GM12891 (cell line): Measurements from ENCODE around the gene THADA.

ENCODE experiments used
- PAX5 ChIP-seq: IDR thresholded peaks from 2 replicates; pipeline ENCODE4 v1.6.1; 2011; ENCODE audit warnings: low read length, moderate library complexity, mild to moderate bottlenecking; ENCODE audit not compliant: insufficient read depth, severe bottlenecking
- POLR2A ChIP-seq: IDR thresholded peaks from 2 replicates; pipeline ENCODE4 v1.6.1; 2011; ENCODE audit warnings: low read depth, low read length, control low read depth
- POLR2AphosphoS5 ChIP-seq: IDR thresholded peaks from 2 replicates; pipeline ENCODE4 v1.6.1; 2011; ENCODE audit warnings: low read depth, low read length, control low read depth
- SPI1 ChIP-seq: IDR thresholded peaks from 2 replicates; pipeline ENCODE4 v1.6.1; 2011; ENCODE audit warnings: low read depth, low read length, control low read depth

DNA sequence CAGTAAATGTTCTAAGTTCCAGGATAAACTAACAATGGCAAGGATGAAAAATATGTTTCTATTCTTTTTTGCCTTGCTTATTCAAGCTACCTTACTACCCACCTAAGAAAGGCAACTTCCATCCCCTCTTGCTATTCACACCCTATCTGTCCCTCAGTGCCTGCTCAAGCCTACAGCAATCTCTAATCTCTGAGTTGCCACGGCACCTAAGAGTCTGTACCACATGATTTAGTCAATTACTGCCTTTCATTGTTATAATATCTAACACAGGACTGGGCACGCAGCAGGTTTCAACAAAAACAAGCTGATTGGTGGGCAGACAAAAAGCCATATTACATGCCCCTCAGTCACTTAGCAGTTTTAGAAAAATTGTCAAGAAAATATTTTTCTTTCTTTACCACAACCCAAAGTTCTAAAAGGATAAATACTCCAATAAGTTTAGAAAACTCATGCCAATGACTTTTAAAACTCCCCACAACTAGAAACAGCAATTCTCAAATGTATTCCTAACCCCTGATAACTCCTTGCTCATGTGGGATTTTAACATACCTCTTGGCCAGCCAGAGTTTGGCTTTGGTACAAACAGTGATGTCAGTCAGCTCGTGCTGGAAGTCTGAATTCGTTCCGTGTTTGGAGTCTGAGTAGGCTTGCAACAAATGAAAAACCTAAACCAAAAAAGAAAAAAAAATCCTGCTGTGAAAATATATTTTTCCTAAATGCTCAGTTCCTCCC, 252.1 kb downstream of the THADA start:
- no peak for TF ChIP-seq POLR2A
- TF ChIP-seq PAX5 = no peak
- no peak for TF ChIP-seq SPI1
- no peak for TF ChIP-seq POLR2AphosphoS5
